ENCODE data around the gene PNPLA7. TPM values are rescaled to one million over a fixed set of nuclear protein-coding genes. Genes with fewer than 3 reads are reported as not detected.

Gene PNPLA7
- total and polyA plus RNA-seq, 2 of the 13 experiments (the other 11 are each of a cell fraction or from before 2014, with no cell fraction given): 0.42 to 1.5 TPM

DNA sequence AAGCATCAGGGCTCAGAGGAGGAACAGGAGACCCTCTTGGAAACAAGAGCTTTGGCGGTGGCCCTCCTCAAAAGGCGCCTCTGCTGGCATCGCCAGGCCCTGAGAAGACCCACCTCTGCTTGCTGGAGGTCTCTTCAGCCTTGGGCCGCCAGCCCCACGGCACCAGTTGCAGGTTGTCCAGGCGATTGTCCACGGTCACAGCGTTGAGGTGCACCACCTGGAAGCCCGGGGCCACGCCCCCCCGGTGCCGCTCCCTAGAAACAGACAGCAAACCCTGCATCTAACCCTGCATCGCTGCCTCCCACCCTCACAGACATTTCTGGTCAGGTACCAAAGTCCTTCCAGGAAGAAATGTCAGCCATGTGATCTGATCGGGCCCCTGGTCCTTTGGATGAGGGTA, 36.7 kb upstream of the PNPLA7 start:
- POLR2A ChIA-PET: no interaction called here
- no peak for ATAC-seq
- 94% methylated on average over 13 of the region's 14 CpGs for WGBS (ENCODE audit: low lambda C conversion rate)

GRCh38 chr9:137583957-137584356, 33.8 kb upstream of the PNPLA7 start:
- Histone ChIP-seq H3K27me3 (ENCODE audit: control insufficient read depth in 1 of 2, insufficient read depth in 2 of 2, low read length in 2 of 2) (no peaks in the 10 kb centered on the region), H2AFZ (ENCODE audit: low read length) (no peak overlapping the region), H3K79me2 (ENCODE audit: insufficient read depth, low read length) (peaks cover 10% of the 10 kb centered on the region), H3K27ac (ENCODE audit: extremely low read length, insufficient read depth, low read length) (no peak overlapping the region), H3K9me3 (ENCODE audit: low read length) (no peaks in the 10 kb centered on the region), H3K9ac (ENCODE audit: insufficient read depth, low read depth, low read length) (no peak overlapping the region), H3K36me3 (replicated peaks in 1 of 2; ENCODE audit: control insufficient read depth in 1 of 2, insufficient read depth in 2 of 2, low read length in 2 of 2) (peaks cover 24 to 68% of the 10 kb centered on the region in 2 experiments), H3K4me2 (ENCODE audit: low read depth, low read length) (no peak overlapping the region), H3K4me1 (ENCODE audit: insufficient read depth, low read length) (peaks cover 22% of the 10 kb centered on the region), H3K4me3 (replicated peaks in 1 of 3; ENCODE audit: insufficient read depth in 1 of 3, low read depth in 2 of 3, low read length in 3 of 3) (no peak overlapping the region), H4K20me1 (ENCODE audit: insufficient read depth, low read length) (no peaks in the 10 kb centered on the region)
- TF ChIP-seq RBFOX2 (IDR thresholded peaks at IDR 0.05; ENCODE audit: low read depth, low read length) (0 out of 2 replicates have a peak, but pooled peaks have one; percentile 16), KDM5B (CRISPR knock-in tag; IDR thresholded peaks at IDR 0.05; ENCODE audit: borderline replicate concordance) (no peak)
- FAIRE-seq: no peak
- in situ Hi-C loops (cut with HindIII; ENCODE audit: extremely low pct_ligation_motif_present, low pct_unique_long_range_greater_than_20kb): no loop called here
- DNase-seq (ENCODE audit: low spot score): no peak
- intact Hi-C loops (cut with micrococcal nuclease; ENCODE audit: unreplicated experiment): no loop called here
- CTCF ChIA-PET (ENCODE audit: low intra/inter-chr PET ratio, low total read pairs): no interaction called here
- WGBS (ENCODE audit: low lambda C conversion rate): 100% methylated on average over 6 of the region's 8 CpGs
- ATAC-seq: no peak
- BruUV-seq (replicated peaks): no TSS peak
- POLR2A ChIA-PET: no interaction called here

More for the DNA sequence above, 36.7 kb upstream of the PNPLA7 start:
- Histone ChIP-seq H2AFZ (ENCODE audit: low read length) (no peak overlapping the region), H3K9ac (ENCODE audit: insufficient read depth, low read depth, low read length) (no peak overlapping the region), H3K79me2 (ENCODE audit: insufficient read depth, low read length) (peaks cover 19% of the 10 kb centered on the region), H4K20me1 (ENCODE audit: insufficient read depth, low read length) (no peaks in the 10 kb centered on the region), H3K27me3 (ENCODE audit: control insufficient read depth in 1 of 2, insufficient read depth in 2 of 2, low read length in 2 of 2) (no peaks in the 10 kb centered on the region), H3K9me3 (ENCODE audit: low read length) (no peaks in the 10 kb centered on the region), H3K36me3 (replicated peaks in 1 of 2; ENCODE audit: control insufficient read depth in 1 of 2, insufficient read depth in 2 of 2, low read length in 2 of 2) (peaks cover 22 to 59% of the 10 kb centered on the region in 2 experiments), H3K4me1 (ENCODE audit: insufficient read depth, low read length) (peaks cover 24% of the 10 kb centered on the region), H3K4me2 (ENCODE audit: low read depth, low read length) (no peak overlapping the region), H3K4me3 (replicated peaks in 1 of 3; ENCODE audit: insufficient read depth in 1 of 3, low read depth in 2 of 3, low read length in 3 of 3) (no peak overlapping the region), H3K27ac (ENCODE audit: extremely low read length, insufficient read depth, low read length) (no peak overlapping the region)
- no TSS peak for BruUV-seq (replicated peaks)
- CTCF ChIA-PET (ENCODE audit: low intra/inter-chr PET ratio, low total read pairs): no interaction called here
- in situ Hi-C loops (cut with HindIII; ENCODE audit: extremely low pct_ligation_motif_present, low pct_unique_long_range_greater_than_20kb): no loop called here
- intact Hi-C loops (cut with micrococcal nuclease; ENCODE audit: unreplicated experiment): no loop called here
- TF ChIP-seq CTCF (CRISPR knock-in tag; IDR thresholded peaks at IDR 0.05) (no peak), AGO2 (optimal IDR thresholded peaks at IDR 0.05; ENCODE audit: low read depth, low read length) (peak; percentile 39)
- no peak for DNase-seq (ENCODE audit: low spot score)
- FAIRE-seq: no peak

Measured in HepG2 (cell line).